HCT116 (cell line): Measurements from ENCODE around the gene ADCK1.

Experiments
- EZH2phosphoT487 ChIP-seq: fragments of 200-600 bp; IDR thresholded peaks from 2 replicates; pipeline ENCODE4 v1.6.1; 2018; ENCODE audit warnings: antibody characterized with exemption, borderline replicate concordance
- POLR2A ChIP-seq: IDR thresholded peaks from 2 replicates; pipeline ENCODE4 v1.7.0; 2011; ENCODE audit warnings: borderline replicate concordance; ENCODE audit not compliant: insufficient read depth, insufficient read length; ENCODE audit errors: extremely low read depth
- POLR2AphosphoS5 ChIP-seq: IDR thresholded peaks from 2 replicates; pipeline ENCODE4 v1.6.1; 2011; ENCODE audit warnings: mild to moderate bottlenecking, low read depth, low read length, moderate library complexity
- TF ChIP-seq, protein P1 (sequence below), 3 experiments: fragments of 200-600 bp in 1 of 3; sonication (generic) in 1 of 3; IDR thresholded peaks in 2 of 3; conservative IDR thresholded peaks in 1 of 3; 2 replicates each; pipeline ENCODE4 v1.5.1; 2012 to 2017; ENCODE audit warnings: low read depth in 2 of 3, low read length in 2 of 3, antibody characterized with exemption in 1 of 3, borderline replicate concordance in 1 of 3, control low read depth in 1 of 3, mild to moderate bottlenecking in 1 of 3, mixed read lengths in 1 of 3, mixed run types in 1 of 3, moderate library complexity in 1 of 3; ENCODE audit not compliant: insufficient read depth in 1 of 3

DNA sequence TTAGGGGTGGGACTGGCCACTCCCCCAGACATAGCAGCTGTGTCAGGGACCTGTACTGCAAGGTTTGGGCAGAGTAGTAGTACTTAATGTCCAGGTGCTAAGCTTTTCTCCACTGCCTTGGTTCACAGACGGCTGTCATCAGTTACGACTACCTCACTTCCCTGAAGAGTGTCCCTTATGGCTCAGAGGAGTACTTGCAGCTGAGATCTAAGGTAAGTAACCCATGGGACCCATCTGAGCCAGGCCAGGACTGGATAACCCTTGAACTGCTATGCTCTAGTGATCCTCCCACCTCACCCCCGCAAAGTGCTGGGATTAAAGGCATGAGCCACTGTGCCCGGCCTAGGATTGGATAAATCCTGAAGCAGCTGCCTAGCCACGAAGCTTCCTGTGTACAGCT, 22.4 kb downstream of the ADCK1 start:
- TF ChIP-seq, protein P1, sequence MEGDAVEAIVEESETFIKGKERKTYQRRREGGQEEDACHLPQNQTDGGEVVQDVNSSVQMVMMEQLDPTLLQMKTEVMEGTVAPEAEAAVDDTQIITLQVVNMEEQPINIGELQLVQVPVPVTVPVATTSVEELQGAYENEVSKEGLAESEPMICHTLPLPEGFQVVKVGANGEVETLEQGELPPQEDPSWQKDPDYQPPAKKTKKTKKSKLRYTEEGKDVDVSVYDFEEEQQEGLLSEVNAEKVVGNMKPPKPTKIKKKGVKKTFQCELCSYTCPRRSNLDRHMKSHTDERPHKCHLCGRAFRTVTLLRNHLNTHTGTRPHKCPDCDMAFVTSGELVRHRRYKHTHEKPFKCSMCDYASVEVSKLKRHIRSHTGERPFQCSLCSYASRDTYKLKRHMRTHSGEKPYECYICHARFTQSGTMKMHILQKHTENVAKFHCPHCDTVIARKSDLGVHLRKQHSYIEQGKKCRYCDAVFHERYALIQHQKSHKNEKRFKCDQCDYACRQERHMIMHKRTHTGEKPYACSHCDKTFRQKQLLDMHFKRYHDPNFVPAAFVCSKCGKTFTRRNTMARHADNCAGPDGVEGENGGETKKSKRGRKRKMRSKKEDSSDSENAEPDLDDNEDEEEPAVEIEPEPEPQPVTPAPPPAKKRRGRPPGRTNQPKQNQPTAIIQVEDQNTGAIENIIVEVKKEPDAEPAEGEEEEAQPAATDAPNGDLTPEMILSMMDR (IDR thresholded peaks at IDR 0.05 in 2 of 3, conservative IDR thresholded peaks at IDR 0.05 in 1 of 3; ENCODE audit: borderline replicate concordance in 1 of 3, insufficient read depth in 1 of 3, low read depth in 2 of 3, low read length in 2 of 3) = no peak
- TF ChIP-seq POLR2A = no peak
- no peak for TF ChIP-seq POLR2AphosphoS5
- TF ChIP-seq EZH2phosphoT487 = no peak
